NOMO-1 treated with DMSO at 0.1 percent for 48 hours (cell line): ENCODE measurements around the gene DCTPP1.

Experiments
- DNase-seq: peaks from one replicate; lab custom pipeline; 2025; ENCODE audit not compliant: unreplicated experiment; lab: John Stamatoyannopoulos, UW

DCTPP1 gene

GRCh38 chr16:30447512-30448226 lies 17.8 kb upstream of the DCTPP1 start:
- no peak for DNase-seq

- DNase-seq: no peak
Measured at GRCh38 chr16:30446203-30446595, 16.4 kb upstream of the DCTPP1 start.

- peak; percentile 97 for DNase-seq
Measured at GRCh38 chr16:30445408-30446202, 15.8 kb upstream of the DCTPP1 start, which contains the start of gene SEPHS2. Gene SEPHS2 (minus strand): TSS chr16:30445874. CDS start chr16:30445727, 147 bp downstream.

- no peak for DNase-seq
Measured at GRCh38 chr16:30445149-30445407, 15.2 kb upstream of the DCTPP1 start.

- DNase-seq: no peak
Measured at GRCh38 chr16:30444231-30445148, 14.7 kb upstream of the DCTPP1 start.

GRCh38 chr16:30443631-30444030 lies 13.8 kb upstream of the DCTPP1 start:
- no peak for DNase-seq

- peak; percentile 64 for DNase-seq
Measured at GRCh38 chr16:30439720-30440348, 10.0 kb upstream of the DCTPP1 start.

GRCh38 chr16:30438835-30439234 lies 9.0 kb upstream of the DCTPP1 start:
- DNase-seq: no peak

GRCh38 chr16:30437511-30438046 lies 7.7 kb upstream of the DCTPP1 start:
- no peak for DNase-seq

GRCh38 chr16:30434852-30435251 lies 5.0 kb upstream of the DCTPP1 start:
- no peak for DNase-seq

- DNase-seq: no peak
Measured at GRCh38 chr16:30430428-30430970, 669 bp upstream of the DCTPP1 start.

GRCh38 chr16:30429418-30429677 lies 482 bp downstream of the DCTPP1 start:
- no peak for DNase-seq

- no peak for DNase-seq
Measured at GRCh38 chr16:30428055-30428454, 1.8 kb downstream of the DCTPP1 start.

GRCh38 chr16:30421010-30421409 lies 8.8 kb downstream of the DCTPP1 start:
- no peak for DNase-seq

GRCh38 chr16:30418350-30419181 lies 11.3 kb downstream of the DCTPP1 start:
- no peak for DNase-seq

- peak; percentile 87 for DNase-seq
Measured at GRCh38 chr16:30417529-30418349, 12.1 kb downstream of the DCTPP1 start.

GRCh38 chr16:30416624-30417528 lies 13.0 kb downstream of the DCTPP1 start:
- DNase-seq: no peak

- no peak for DNase-seq
Measured at GRCh38 chr16:30416047-30416603, 13.7 kb downstream of the DCTPP1 start.
